B cell (primary cell): ENCODE data around the gene BTRC. TPM values are rescaled to one million over a fixed set of nuclear protein-coding genes. Genes with fewer than 3 reads are reported as not detected.
A peak's percentile ranks its signal among the peaks of the same experiment; 100 is the strongest.

ENCODE experiments used
- ATAC-seq: fragments of 200-7000 bp; cut with Tn5 transposase; one replicate; pipeline ENCODE4 v1.10.0; 2021; ENCODE audit warnings: low read depth, mild to moderate bottlenecking, moderate number of reproducible peaks, moderate library complexity
- CTCF ChIA-PET: fragments of 350-600 bp; sonication (Branson Sonifier 250); formaldehyde crosslinking; loops from one replicate; lab custom pipeline; 2021; ENCODE audit warnings: antibody characterized with exemption, inconsistent platforms; lab: Charles Lee
- POLR2A ChIA-PET: fragments of 350-600 bp; sonication (Branson Sonifier 250); formaldehyde crosslinking; loops from one replicate; lab custom pipeline; 2021; ENCODE audit warnings: antibody characterized with exemption; lab: Charles Lee
- DNase-seq: peaks from one replicate; pipeline ENCODE4 v3.0.0; 2013
- H2AFZ ChIP-seq: 2 replicates; pipeline ENCODE4 v1.6.1; 2012; ENCODE audit warnings: mild to moderate bottlenecking, low read depth, low read length; ENCODE audit not compliant: insufficient read depth, poor library complexity, severe bottlenecking
- H3K27ac ChIP-seq, 2 donors: 1 replicate in 1 of 2; 2 replicates in 1 of 2; pipeline ENCODE4 v1.5.1; 2012 to 2013; ENCODE audit warnings: low read length in 2 of 2, mild to moderate bottlenecking in 2 of 2, moderate library complexity in 1 of 2
- H3K27me3 ChIP-seq, 4 experiments: fragments of 200-600 bp in 1 of 4; sonication (generic) in 1 of 4; replicated peaks in 1 of 4; 1 replicate in 2 of 4; 2 replicates in 2 of 4; pipeline versions ENCODE4 v1.6.1 to v1.7.0; 2013 to 2016; ENCODE audit warnings: low read length in 3 of 4, mild to moderate bottlenecking in 2 of 4, mixed read lengths in 1 of 4, moderate library complexity in 1 of 4; ENCODE audit not compliant: insufficient read depth in 4 of 4, control insufficient read depth in 3 of 4; ENCODE audit errors: control extremely low read depth in 1 of 4
- H3K36me3 ChIP-seq, 2 experiments: replicated peaks in 1 of 2; 1 replicate in 1 of 2; 2 replicates in 1 of 2; pipeline versions ENCODE4 v1.6.1 to v1.7.1; 2013; ENCODE audit warnings: low read length in 1 of 2; ENCODE audit not compliant: insufficient read depth in 2 of 2, control insufficient read depth in 1 of 2; ENCODE audit errors: control extremely low read depth in 1 of 2, extremely low read depth in 1 of 2
- H3K4me1 ChIP-seq, 2 donors: fragments of 200-600 bp in 1 of 2; sonication (generic) in 1 of 2; 1 replicate in 1 of 2; 2 replicates in 1 of 2; pipeline versions ENCODE4 v1.5.1 to v1.6.1; 2013 to 2017; ENCODE audit warnings: low read length in 2 of 2; ENCODE audit not compliant: control insufficient read depth in 2 of 2, insufficient read depth in 2 of 2
- H3K4me2 ChIP-seq: replicated peaks from 2 replicates; pipeline ENCODE3; 2012; ENCODE audit warnings: mild to moderate bottlenecking, low read depth, low read length; ENCODE audit not compliant: poor library complexity, severe bottlenecking
- H3K4me3 ChIP-seq, 5 experiments: fragments of 200-600 bp in 1 of 5; sonication (generic) in 1 of 5; 1 replicate in 3 of 5; 2 replicates in 2 of 5; pipeline versions ENCODE4 v1.5.1 to v1.7.0; 2011 to 2016; ENCODE audit warnings: low read length in 4 of 5, mild to moderate bottlenecking in 4 of 5, low read depth in 2 of 5, control low read depth in 1 of 5, moderate library complexity in 1 of 5; ENCODE audit not compliant: insufficient read depth in 1 of 5; ENCODE audit errors: control extremely low read depth in 1 of 5, extremely low read depth in 1 of 5
- H3K79me2 ChIP-seq: fragments of 200-600 bp; sonication (generic); one replicate; pipeline ENCODE4 v1.6.0; 2016; ENCODE audit warnings: low read length; ENCODE audit not compliant: control insufficient read depth, insufficient read depth
- H3K9ac ChIP-seq: fragments of 200-600 bp; sonication (generic); 2 replicates; pipeline ENCODE4 v1.6.1; 2017; ENCODE audit warnings: mild to moderate bottlenecking, low read length, moderate library complexity
- H3K9me3 ChIP-seq, 3 donors: one replicate each; pipeline versions ENCODE4 v1.6.1 to v1.7.1; 2013; ENCODE audit warnings: low read length in 2 of 3; ENCODE audit not compliant: control insufficient read depth in 2 of 3, insufficient read depth in 1 of 3; ENCODE audit errors: control extremely low read depth in 1 of 3
- H4K20me1 ChIP-seq: 2 replicates; pipeline ENCODE4 v1.6.0; 2012; ENCODE audit warnings: mild to moderate bottlenecking, low read length; ENCODE audit not compliant: insufficient read depth, control insufficient read depth, poor library complexity, severe bottlenecking
- H3K27ac Mint-ChIP-seq: one replicate; pipeline ENCODE4 v1.8.0; 2021; ENCODE audit warnings: mixed read lengths
- H3K27me3 Mint-ChIP-seq: one replicate; pipeline ENCODE4 v1.8.0; 2021; ENCODE audit warnings: mixed read lengths
- H3K4me1 Mint-ChIP-seq: one replicate; pipeline ENCODE4 v1.8.0; 2021; ENCODE audit warnings: mixed read lengths
- H3K4me3 Mint-ChIP-seq: one replicate; pipeline ENCODE4 v1.8.0; 2021; ENCODE audit warnings: mixed read lengths
- H3K9me3 Mint-ChIP-seq: one replicate; pipeline ENCODE4 v1.8.0; 2022; ENCODE audit warnings: mixed read lengths; ENCODE audit not compliant: insufficient read depth
- CTCF ChIP-seq: fragments of 200-600 bp; IDR thresholded peaks from one replicate; pipeline ENCODE4 v1.8.0; 2022; ENCODE audit warnings: antibody characterized with exemption, mild to moderate bottlenecking
- EZH2 ChIP-seq: IDR thresholded peaks from 2 replicates; pipeline ENCODE4 v1.6.1; 2012; ENCODE audit warnings: borderline replicate concordance, low read depth, mild to moderate bottlenecking, moderate library complexity, low read length; ENCODE audit not compliant: insufficient read depth, poor library complexity, severe bottlenecking
- WGBS: methylation state at CpG from one replicate; pipeline ENCODE4 v1.1.5; 2013; ENCODE audit warnings: missing lambda C conversion rate; ENCODE audit not compliant: insufficient coverage; 5-methylcytosine and 5-hydroxymethylcytosine counted together
- intact Hi-C: fragments of 100-400 bp; cut with micrococcal nuclease; formaldehyde crosslinking; loops from one replicate; pipeline ENCODE4 v1.10.0; 2022
- polyA plus RNA-seq: library from polyadenylated mRNA; depleted of rRNA; stranded (reverse); fragments of >200 nt; gene quantifications from 2 replicates; pipeline ENCODE4 v1.2.3, GENCODE V29; 2012
- total RNA-seq, 2 donors: library from RNA; stranded (reverse); fragments of 120-200 nt in 1 of 2; gene quantifications; 1 replicate in 1 of 2; 2 replicates in 1 of 2; pipeline versions ENCODE4 v1.2.3 to v1.2.4, GENCODE V29; 2013 to 2022

Gene BTRC
- total and polyA plus RNA-seq, 2 donors (not counting 1 experiment from before 2014, with no cell fraction given), result 4.3 to 21.9 TPM

- DNase-seq, result no peak
- Histone ChIP-seq H3K4me2 (no peak overlapping the region), H3K9me3 (no peaks in the 10 kb centered on the region), H3K4me1 (no peaks in the 10 kb centered on the region), H4K20me1 (no peaks in the 10 kb centered on the region), H3K27ac (no peak overlapping the region), H3K27me3 (no peaks in the 10 kb centered on the region), H3K4me3 (no peak overlapping the region), H3K79me2 (peaks cover 2% of the 10 kb centered on the region), H3K9ac (no peak overlapping the region), H2AFZ (no peak overlapping the region), H3K36me3 (peaks cover 2 to 35% of the 10 kb centered on the region in 2 experiments)
- Mint-ChIP-seq H3K4me3 (no peak overlapping the region), H3K27ac (no peak overlapping the region), H3K9me3 (no peaks in the 10 kb centered on the region), H3K4me1 (no peaks in the 10 kb centered on the region), H3K27me3 (no peaks in the 10 kb centered on the region)
- intact Hi-C loops, result no loop called here
- ChIA-PET POLR2A (no interaction called here), CTCF (interaction anchor here (0.7 to 2.7 kb wide), 2 partner anchors 11 to 50 kb away, joined by 6 to 11 read pairs; no protein-coding TSS in a partner anchor)
- no peak for ATAC-seq
- 93% methylated on average over 6 of the region's 10 CpGs for WGBS
- no peak for TF ChIP-seq CTCF
- no peak for TF ChIP-seq EZH2
These were observed 226.8 kb downstream of the BTRC start for GRCh38 chr10:101580486-101581399.

- POLR2A ChIA-PET, result no interaction called here
- no peak for ATAC-seq
- Histone ChIP-seq H3K9me3 (no peaks in the 10 kb centered on the region), H2AFZ (no peak overlapping the region), H4K20me1 (no peaks in the 10 kb centered on the region), H3K4me3 (no peak overlapping the region), H3K36me3 (peaks cover 2 to 18% of the 10 kb centered on the region in 2 experiments), H3K4me2 (no peak overlapping the region), H3K27ac (no peak overlapping the region), H3K9ac (no peak overlapping the region), H3K27me3 (no peaks in the 10 kb centered on the region), H3K4me1 (peaks cover 15 to 19% of the 10 kb centered on the region in 2 donors), H3K79me2 (peaks cover 17% of the 10 kb centered on the region)
- Mint-ChIP-seq H3K4me3 (peak overlapping the region; percentile 49), H3K9me3 (no peaks in the 10 kb centered on the region), H3K4me1 (peaks cover 21% of the 10 kb centered on the region), H3K27ac (no peak overlapping the region), H3K27me3 (no peaks in the 10 kb centered on the region)
- 90% methylated on average over 9 of the region's 9 CpGs for WGBS
- DNase-seq, result no peak
- intact Hi-C loops, result loop anchor here (5.0 kb wide), 2 partner anchors 106 to 196 kb away; partner anchors contain the start of gene NPM3
- CTCF ChIA-PET, result interaction anchor here (1.1 kb wide), 1 partner anchor 15 kb away, joined by 4 read pairs; no protein-coding TSS in a partner anchor
- TF ChIP-seq CTCF, result no peak
- no peak for TF ChIP-seq EZH2
These were observed 231.9 kb downstream of the BTRC start for GRCh38 chr10:101585841-101586240.
